Measurements from ENCODE around the gene AFAP1.

Gene AFAP1

GRCh38 chr4:7750523-7750922 is 189.1 kb downstream of the AFAP1 start:
- no peak for DNase-seq

GRCh38 chr4:7747566-7747965 is 192.1 kb downstream of the AFAP1 start:
- DNase-seq = no peak

GRCh38 chr4:7747062-7747385 is 192.6 kb downstream of the AFAP1 start:
- DNase-seq = no peak

- DNase-seq = no peak
Observed at GRCh38 chr4:7746351-7747061, 193.2 kb downstream of the AFAP1 start.

GRCh38 chr4:7745301-7745885 is 194.3 kb downstream of the AFAP1 start:
- DNase-seq = no peak

- DNase-seq = no peak
Observed at GRCh38 chr4:7744142-7744804, 195.4 kb downstream of the AFAP1 start.

GRCh38 chr4:7742807-7743280 is 196.8 kb downstream of the AFAP1 start:
- no peak for DNase-seq

GRCh38 chr4:7741946-7742806 is 197.5 kb downstream of the AFAP1 start:
- no peak for DNase-seq

GRCh38 chr4:7740866-7741525 is 198.7 kb downstream of the AFAP1 start:
- no peak for DNase-seq

- no peak for DNase-seq
Observed at GRCh38 chr4:7739918-7740865, 199.5 kb downstream of the AFAP1 start.

- DNase-seq = no peak
Observed at GRCh38 chr4:7739077-7739917, 200.4 kb downstream of the AFAP1 start.

GRCh38 chr4:7738458-7739076 is 201.1 kb downstream of the AFAP1 start:
- DNase-seq = no peak

- DNase-seq = no peak
Observed at GRCh38 chr4:7737752-7738457, 201.8 kb downstream of the AFAP1 start.

GRCh38 chr4:7737268-7737645 is 202.4 kb downstream of the AFAP1 start:
- DNase-seq = no peak

- no peak for DNase-seq
Observed at GRCh38 chr4:7736436-7737267, 203.0 kb downstream of the AFAP1 start.

GRCh38 chr4:7735961-7736360 is 203.7 kb downstream of the AFAP1 start:
- no peak for DNase-seq

GRCh38 chr4:7735395-7735794 is 204.3 kb downstream of the AFAP1 start:
- DNase-seq = no peak

- DNase-seq = no peak
Observed at GRCh38 chr4:7734651-7735260, 204.9 kb downstream of the AFAP1 start.

All from GDM1 (cell line).